HG03064 (cell line): ENCODE measurements around the gene HMOX2.

ENCODE experiments used
- ATAC-seq: cut with Tn5 transposase; IDR thresholded peaks from one replicate; pipeline ENCODE4 v1.9.1; 2021; ENCODE audit warnings: low read depth; ENCODE audit not compliant: unreplicated experiment

The HMOX2 gene

DNA sequence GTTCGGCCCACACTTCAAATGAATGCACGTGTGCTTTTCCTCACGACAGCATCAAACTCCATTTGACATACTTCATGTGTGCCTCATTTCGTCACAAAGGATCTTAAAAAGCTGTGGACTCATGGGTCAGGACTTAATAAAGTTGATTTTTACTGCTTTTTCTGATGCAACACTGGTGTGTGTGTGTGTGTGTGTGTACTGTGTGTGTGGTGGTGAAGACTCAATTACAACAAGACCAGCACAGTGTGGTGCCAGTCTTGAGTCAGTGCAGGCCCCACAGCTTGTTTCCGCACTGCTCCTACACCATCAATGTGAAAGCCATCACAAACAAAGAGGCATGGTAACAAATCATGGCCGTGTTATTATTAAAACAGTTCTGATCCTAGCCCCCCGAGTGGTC, 44.7 kb downstream of the HMOX2 start:
- ATAC-seq = no peak

DNA sequence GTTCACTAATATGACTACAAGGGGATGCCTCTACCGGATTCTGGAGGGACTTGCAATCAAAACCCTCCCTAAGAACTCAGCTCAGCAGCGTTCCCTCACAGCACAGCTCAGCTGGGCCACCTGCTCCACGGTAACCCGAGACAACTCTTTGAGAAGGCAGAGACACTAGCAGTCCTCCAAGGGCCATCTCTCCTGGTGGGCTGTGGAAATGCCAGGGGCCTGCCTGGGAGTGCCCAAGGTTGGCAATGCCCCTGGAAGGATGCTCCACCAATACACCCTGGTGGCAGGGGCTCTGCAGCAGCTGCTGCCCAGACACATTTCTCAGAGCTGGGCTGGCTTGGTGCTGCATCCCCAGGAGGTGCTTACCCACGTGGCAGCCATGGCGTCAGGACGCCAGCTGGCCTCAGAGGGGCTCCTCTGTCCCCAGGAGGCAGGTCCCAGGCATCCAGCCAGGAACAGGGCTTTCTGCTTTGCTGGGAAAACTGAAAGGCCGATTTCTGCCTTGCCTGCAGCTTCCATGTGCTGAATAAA, 45.9 kb downstream of the HMOX2 start:
- no peak for ATAC-seq

DNA sequence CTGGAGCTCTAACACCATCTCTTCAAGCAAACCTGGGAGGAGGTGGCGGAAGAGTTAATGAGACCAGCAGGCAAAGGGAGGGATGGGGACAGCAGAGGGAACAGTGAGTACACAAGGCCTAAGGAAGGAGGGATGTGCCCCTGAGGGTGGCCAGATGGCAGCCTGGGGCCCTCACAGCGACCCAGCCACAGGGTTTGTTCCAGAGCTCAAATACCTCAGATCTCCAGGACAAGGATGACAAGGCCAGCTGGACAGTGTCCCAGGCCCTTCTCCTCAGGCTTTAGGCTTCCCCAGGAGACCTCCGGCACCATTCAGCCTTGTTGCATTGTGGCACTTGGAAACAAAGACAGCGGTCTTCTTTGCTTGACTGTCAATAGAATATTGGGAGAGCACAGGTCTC, 47.5 kb downstream of the HMOX2 start:
- no peak for ATAC-seq

DNA sequence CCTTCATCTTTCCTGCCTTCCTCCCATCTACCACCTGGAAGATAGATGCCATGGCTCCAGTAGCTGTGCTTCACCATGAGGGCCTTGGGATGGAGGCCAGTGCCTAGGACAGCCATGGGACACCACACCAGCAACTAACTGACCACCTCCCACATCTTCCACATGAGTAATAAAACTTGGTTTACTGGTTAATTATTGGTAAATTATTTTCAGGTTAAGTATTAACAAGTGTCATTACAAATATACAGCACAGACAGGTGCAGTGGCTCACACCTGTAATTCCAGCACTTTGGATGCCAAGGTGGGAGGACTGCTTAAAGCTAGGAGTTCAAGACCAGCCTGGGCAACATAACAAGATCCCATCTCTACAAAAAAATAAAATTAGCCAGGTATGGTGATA, 48.4 kb downstream of the HMOX2 start:
- no peak for ATAC-seq

DNA sequence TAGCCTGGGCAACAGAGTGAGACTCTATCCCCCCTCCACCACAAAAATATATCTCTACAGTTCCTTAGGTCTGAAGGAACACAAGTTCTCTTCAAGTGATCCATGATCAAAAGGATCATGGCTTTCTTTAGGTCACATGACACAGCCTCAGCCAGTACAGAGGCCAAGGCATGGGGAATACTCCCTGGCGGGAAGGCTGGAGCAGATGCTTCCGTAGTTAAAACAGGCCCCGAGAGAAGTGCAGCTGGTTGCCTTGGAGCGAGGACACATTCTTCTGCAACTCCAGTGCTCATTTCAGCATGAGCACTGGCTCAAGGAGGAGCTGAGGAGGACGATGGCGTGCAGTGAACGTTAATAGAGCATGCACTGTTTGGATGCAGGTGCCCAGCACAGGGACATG, 48.9 kb downstream of the HMOX2 start:
- ATAC-seq = no peak

DNA sequence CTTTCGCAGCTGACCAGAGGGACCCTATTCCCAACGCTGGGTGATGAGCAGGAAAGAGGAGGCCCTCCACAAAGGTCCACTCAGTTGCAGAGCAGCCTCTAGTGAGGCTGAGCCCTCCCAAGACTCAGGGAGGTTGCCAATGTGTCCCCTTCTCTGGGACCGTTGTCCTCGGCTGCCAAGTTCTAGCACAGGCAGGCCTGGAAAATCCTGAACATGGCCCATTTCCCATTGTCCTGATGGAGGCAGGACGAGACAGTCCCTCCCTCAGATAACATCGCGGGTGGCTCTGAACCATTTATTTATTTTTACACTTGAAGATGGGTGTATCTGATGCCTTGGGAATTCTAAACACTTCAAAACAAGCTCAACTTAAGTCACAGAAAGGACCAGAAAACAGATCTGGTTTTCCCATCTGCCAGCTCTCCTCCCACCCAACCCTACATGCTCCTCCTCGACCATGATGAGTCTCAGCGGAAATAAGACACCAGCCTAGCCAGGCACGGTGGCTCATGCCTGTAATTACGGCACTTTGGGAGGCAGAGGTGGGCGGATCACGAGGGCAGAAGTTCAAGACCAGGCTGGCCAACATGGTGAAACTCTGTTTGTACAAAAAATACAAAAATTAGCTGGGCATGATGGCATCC, 49.6 kb downstream of the HMOX2 start:
- no peak for ATAC-seq

DNA sequence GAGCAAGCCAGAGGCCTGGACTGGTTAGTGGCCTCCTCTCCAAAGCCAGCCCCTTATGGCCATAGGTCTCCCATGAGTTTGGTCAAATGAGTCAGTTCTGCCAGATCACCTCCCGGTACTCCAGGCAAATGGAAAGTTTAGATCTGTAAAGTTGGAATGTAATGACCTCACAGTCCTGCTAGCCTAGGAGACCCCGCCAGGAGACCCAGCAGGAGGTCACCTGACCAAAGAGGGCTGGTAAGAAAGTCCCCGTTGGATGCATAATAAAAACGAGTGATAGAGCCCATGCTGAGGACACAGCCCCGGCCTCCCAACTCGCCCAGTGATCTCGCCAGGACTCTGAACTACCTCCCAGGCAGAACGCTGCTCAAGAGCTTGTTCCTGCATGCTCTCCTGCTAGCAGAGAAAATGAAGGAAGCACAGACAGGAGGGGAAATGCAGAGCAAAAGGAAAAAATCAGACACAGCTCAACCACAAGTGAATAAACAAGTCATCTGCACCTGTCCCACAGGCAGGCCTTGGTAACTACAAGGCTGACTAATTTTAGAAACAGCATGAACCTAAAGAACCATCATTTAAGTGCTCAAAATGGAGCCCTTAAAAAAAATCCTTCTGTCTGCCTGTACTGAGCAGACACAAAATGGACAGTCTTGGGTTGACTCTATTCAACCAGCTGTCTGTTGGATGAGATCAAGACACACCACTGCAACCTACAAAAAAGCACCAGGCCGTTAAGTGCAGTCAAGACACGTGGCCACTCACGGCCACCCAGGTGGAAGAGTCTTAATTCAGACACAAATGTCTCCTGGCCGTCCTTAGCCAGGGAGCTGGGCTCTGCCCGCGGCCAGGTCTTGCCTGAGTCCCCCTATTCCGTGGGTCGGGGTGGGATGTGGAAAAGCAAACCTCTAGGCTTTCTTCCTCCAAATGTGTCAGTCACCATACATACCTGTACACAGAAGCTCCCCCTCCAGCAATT, 53.2 kb downstream of the HMOX2 start:
- ATAC-seq = no peak

DNA sequence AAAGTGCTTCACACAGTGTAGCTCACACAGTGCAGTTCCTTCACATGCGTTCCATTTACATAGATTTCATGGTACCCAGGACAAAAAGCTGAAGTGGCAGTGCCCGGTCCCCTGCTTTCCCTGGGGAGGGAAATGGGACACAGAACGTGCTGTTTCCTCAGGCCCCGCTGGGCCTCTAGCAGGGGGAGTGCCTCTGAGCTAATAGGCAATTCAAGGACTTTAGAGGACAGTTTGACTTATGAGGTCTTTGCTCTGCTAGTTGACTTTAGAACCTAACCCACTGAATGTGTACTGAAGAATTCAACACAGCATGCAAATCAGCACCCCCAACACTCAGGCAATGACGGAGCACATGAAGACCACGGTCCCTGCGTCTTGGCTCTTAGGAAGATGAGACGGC, 55.6 kb downstream of the HMOX2 start:
- no peak for ATAC-seq

DNA sequence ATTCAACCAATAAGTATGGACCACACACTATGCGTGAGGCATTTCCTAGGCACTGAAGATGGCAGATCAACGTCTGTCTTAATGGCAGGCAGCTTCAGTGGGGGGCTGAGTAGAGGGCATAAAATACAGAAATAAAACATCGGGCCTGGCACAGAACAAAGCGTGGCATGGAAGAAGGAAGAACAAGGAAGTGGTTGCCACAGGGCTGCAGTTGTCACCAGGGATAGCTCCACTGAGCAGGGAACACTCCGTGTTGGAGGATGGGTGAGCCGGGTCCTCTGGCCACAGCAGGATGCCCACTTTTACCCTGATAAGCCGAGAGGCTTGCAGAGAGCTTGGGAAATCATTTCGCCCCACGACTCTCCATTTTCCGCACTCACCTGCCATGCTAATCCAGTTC, 56.0 kb downstream of the HMOX2 start:
- ATAC-seq = no peak

DNA sequence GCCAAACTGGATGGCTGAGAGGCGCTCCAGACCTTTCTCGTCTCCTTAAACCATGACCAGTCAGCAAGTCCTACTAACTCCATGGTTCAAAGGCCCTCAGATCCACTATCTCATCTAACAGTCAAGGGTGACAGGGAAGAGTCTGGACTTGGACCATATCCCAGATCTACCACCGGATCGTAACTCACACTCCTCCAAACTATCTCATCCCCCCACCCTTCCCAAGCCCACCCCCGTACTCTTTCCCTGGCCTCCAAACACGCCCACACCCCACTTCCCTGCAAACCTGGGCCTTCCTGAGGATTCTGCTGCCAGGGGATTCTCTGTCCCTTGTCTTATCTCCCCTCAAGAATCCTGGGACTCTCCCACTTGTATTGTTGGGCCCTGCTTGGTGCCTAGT, 57.3 kb downstream of the HMOX2 start:
- no peak for ATAC-seq

DNA sequence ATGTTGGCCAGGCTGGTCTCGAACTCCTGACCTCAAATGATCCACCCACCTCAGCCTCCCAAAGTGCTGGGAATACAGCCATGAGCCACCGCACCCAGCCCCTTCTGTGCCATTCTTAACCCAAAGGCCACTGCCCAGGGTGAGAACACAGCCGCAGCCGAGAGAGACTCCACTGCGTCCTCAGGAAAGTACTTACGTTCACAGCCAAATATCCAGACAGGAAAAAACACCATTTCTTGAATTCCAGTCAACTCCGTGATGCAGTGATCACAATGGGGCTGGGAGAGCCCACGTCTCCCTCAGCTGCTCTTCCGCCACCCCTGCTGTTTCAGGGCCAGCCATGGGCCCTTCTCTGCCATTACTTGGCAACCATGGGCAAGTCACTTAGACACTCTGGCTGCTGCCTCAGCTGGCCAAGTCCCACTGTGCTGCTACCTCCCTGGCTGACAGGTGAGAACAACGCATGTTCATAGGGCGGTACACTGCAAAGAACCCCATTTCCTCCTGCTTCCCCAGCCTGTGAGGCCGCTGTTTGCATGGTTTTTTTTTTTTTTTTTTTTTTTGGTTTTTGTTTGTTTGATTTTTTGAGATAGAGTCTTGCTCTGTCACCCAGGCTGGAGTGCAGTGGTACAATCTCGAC, 58.1 kb downstream of the HMOX2 start:
- ATAC-seq = no peak

DNA sequence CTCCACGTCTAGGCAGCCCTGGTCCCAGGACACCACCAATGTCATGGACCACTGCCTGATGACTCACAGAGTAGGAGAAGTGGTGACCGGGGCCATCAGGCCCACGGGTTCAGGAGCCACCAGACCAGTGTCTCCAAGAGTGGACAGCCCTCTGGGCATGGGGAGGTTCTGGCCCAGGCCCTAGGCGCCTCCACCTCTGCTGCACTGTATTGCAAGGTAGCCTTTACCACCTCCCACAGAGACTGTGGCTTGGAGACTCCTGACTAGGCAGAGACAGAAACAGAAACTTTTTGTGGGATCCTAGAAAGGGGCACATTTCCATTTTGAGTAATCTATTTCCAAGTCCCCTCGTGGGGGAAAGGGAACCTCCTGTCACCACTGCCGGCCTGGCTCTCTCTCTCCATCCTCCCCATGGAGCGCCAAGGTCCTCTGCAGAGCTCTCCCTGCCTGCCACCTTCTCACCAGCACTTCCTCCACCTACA, 59.5 kb downstream of the HMOX2 start:
- ATAC-seq = no peak

DNA sequence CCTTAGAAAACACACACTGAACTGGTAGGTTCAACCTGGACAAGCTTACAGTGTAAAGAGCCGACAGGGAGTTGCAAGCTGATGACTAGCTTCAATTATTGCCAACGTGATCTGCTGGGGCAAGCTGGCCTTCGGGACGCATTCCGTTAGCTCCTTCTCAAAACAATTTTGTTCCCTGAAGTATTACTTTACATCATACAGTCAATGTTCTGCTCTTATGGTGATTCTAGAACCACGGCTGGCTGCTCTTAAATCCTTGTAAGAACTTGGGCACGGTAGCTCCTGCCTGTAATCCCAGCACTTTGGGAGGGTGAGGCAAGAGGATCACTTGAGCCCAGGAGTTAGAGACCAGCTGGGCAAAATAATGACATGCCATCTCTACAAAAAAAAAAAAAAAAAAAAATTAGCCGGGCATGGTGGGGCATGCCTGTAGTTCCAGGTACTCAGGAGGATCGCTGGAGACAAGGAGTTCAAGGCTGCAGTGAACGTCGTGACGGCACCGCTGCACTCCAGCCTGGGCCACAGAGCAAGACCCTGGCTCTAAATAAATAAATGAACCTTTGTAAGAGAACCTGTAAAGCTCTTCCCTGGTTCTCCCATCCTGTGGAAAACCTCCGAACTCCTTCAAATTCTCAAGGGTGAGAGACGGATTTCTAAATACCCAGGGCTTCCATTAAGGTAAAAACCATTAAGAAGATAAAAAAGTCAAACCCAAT, 60.4 kb downstream of the HMOX2 start:
- ATAC-seq = no peak

DNA sequence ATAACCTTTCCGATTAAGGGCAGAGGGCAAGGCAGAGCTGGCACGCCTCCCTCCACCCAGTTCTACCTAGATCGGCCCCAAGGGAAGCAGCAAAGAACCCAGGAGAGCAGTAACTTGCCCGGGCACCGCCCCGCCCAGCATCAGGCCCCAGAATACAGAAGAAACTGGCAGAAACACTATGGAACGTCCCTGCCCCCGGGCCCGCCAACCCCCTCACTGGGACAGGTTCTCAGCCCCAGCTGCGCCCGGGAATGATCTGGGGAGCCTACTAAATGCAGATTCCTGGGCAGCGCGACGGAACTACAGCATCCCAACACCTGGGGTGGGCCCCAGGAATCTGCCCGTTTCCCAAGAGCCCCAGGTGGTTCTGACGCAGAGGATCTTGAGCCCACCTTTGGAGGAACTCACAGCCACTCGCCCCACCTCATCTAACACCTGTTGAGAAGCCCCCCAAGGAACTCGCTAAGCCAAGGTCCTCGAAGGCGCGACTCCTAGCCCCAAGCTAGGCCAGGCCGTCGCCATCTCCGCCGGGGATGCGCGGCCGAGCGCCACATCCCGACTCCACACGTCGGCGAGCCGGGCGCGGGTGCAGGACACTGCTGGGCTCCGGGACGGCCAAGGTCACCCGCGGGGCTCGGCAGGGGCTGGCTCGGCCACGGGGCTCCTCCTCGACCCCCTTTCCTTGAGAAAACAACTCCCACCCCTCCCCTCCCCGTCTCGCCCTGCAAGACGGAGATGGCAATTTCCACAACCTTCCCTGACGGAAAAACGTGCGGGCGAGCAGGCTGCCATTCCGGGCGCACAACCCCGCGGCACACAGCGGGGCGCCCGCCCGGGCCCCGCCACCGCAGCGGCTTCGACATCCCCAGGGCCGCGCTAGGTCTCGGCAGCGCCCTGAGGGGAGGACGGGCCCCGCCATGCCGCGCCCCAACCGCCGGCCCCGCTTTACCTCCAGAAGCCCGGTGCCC, 61.5 kb downstream of the HMOX2 start:
- ATAC-seq = no peak

DNA sequence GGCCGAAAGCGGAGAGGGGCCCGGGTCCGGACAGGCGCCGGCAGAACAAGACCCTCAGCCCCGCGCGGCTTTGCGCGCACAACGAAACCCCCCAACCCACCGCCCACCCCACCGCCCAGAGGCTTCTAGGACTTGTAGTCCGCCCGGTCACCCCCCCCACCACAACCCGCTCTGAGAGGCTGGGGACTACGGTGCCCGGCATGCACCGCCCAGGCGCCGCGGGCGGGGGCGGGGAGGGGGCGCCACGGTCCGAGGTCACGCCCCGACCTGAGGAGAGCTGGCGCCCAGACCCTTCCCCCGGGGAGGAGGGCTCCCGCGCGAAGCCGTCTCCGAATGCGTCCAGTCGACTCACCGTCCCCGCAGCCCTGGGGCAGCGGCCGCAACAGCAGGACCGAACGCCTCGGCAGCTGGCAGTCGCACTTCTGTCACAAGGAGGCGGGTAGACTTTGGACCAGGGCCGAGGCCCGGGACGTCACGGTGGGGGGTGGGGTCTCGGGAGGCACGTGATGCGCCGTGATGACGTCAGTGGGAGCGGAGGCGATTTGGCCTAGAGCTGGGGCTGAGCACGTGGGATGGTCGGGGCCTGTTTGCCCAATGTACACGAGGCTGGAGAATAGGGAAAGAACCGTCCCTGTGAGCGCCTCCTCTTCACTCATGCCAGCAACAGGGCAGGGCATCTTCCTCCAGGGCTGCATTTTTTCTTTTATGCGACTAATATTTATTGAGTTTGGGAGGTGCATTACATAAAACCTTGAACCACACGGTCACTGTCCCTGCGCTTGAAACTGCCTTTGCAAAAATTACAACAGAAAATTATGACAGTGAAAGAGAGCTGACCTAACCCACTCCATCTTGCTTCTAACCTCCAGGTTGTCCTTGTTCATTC, 62.4 kb downstream of the HMOX2 start, which contains the start of gene CDIP1:
TSS of gene CDIP1 (minus strand) at position 424 of the 886 bp plus-strand sequence. CDS start 24,643 bp downstream, outside the sequence.
- peak; percentile 75 for ATAC-seq

DNA sequence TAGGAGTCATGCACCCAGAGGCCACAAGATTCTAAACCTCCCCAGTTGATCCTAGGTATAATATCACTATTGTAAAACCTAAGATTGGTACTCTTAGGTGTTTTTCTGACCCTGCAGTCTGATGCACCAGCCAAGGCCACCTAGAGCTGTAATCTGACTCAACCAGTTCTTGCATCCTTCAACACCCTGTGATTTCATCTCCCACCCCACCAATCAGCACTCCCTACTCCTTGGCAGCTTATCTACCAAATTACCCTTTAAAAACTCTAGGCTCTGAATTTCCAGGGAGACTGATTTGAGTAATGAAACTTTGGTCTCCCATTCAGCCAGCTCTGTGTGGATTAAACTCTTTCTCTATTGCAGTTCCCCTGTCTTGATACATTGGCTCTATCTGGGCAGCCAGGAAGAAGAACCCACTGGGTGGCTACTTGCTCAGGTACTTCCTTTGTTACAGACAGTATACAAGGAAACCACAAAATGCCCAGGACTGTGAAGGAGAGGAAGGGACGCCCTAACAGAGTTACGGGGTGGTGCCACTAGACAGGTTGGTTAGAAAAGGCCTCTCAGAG, 63.6 kb downstream of the HMOX2 start:
- no peak for ATAC-seq

DNA sequence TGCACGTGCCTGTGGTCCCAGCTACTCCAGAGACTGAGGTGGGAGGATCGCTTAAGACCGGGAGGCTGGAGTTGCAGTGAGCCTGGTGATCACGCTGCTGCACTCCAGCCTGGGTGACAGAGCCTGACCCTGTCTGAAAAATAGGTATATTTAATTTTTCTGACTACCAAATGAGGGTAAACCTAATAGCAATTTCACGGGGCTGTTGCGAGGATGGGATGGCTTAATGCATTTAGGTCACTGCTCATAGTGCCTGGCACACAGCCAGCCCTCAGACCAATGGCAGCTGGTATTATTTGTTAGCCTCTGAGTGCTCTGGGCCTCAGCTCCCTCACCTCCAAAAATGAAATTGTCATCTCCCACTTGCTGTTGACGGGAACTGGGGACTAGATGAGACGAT, 68.3 kb downstream of the HMOX2 start:
- no peak for ATAC-seq

DNA sequence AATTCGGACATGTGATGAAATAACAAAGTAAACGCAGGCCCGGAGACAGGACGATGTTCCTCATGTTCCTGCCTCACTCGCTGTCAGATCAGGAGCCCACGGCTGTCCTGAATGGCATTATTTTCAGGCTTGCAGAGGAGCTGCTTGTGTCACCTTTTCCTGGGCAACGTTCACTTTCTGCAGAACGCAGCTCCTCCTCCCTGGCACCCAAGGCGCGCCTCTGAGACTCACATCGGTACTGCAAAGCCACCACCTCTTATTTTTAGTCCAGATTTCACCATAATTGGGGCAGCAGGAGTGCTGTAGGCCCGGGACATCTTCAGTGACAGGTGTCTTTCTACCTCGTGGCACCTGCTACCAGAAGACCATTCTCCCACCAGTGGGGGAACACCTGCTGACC, 71.9 kb downstream of the HMOX2 start:
- ATAC-seq = no peak
